ENCODE measurements around the gene METTL27. TPM values are rescaled to one million over a fixed set of nuclear protein-coding genes. Genes with fewer than 3 reads are reported as not detected.

The METTL27 gene
- total RNA-seq (1 to 10 TPM in 1 of 10 donors, under 1 TPM in 7, not detected in 2; 0.31 to 1.3 (median 0.47) TPM), polyA plus RNA-seq (under 1 TPM in 1 of 2 donors, not detected in 1; 0.16 TPM)
- long read RNA-seq, donor 1 = 0 reads
- long read RNA-seq, donor 2, partial matches to known transcripts = 0 of 2 reads
- long read RNA-seq, donor 2, other reads (novel, unspliced or antisense) = 1 of 2 reads
- long read RNA-seq, donor 3, partial matches to known transcripts = 0 of 1 reads
- long read RNA-seq, donor 3, other reads (novel, unspliced or antisense) = 0 of 1 reads

GRCh38 chr7:73842067-73842976, at the start of gene METTL27:
METTL27 (minus strand) TSS chr7:73842516; CDS start chr7:73842140, 376 bp downstream.
- intact Hi-C loops (cut with DNase I) = loop anchor here in 1 of 10 donors (10.0 kb wide), 1 partner anchor 108 kb away; the partner anchor contains the start of gene ABHD11
- TF ChIP-seq CTCF (IDR thresholded peaks at IDR 0.05) = no peak
- peak; percentile 92 to 94 for DNase-seq
- no peaks in the 10 kb centered on the region for H3K36me3 ChIP-seq
- peaks cover 0 to 45% (median 14%) of the 10 kb centered on the region in 9 donors for H3K4me1 ChIP-seq
- H3K4me3 ChIP-seq = peak within 1 kb of the TSS; percentile 36 to 81 (median 60)
- H3K27ac ChIP-seq = peak within 1 kb of the TSS in 6 of 10 donors; percentile 10 to 82 (median 67)
- H3K27me3 ChIP-seq = peaks cover 0 to 6% (median 0%) of the 10 kb centered on the region in 7 donors
- ATAC-seq = peak; percentile 94 to 98 (median 98)
- WGBS, 2 donors = 3 to 4% methylated on average over 35 to 41 of the region's 45 CpGs
- no peaks in the 10 kb centered on the region for H3K9me3 ChIP-seq

GRCh38 chr7:73891178-73891885, 49.0 kb upstream of the METTL27 start:
- Histone ChIP-seq H3K4me3 (no peak overlapping the region), H3K27me3 (peaks cover 0 to 8% (median 0%) of the 10 kb centered on the region in 7 donors), H3K27ac (peak overlapping the region in 6 of 10 donors; percentile 42 to 65 (median 53)), H3K36me3 (no peaks in the 10 kb centered on the region), H3K9me3 (peaks cover 0 to 16% (median 7%) of the 10 kb centered on the region in 11 donors), H3K4me1 (peaks cover 8 to 66% (median 27%) of the 10 kb centered on the region in 9 donors)
- WGBS, 2 donors = 81% methylated on average over 16 of the region's 16 CpGs
- TF ChIP-seq CTCF (IDR thresholded peaks at IDR 0.05) = no peak
- intact Hi-C loops (cut with DNase I) = loop anchor here in 5 of 10 donors (5.0 to 10.0 kb wide), 4 partner anchors 73 to 146 kb away; partner anchors contain the start of gene ELN (in 2 of the 5)
- DNase-seq (no peak), ATAC-seq (no peak)

- Histone ChIP-seq H3K4me3 (no peak overlapping the region), H3K36me3 (no peaks in the 10 kb centered on the region), H3K9me3 (peaks cover 0 to 9% (median under 1%) of the 10 kb centered on the region in 11 donors), H3K27ac (peak overlapping the region in 6 of 10 donors; percentile 8 to 65 (median 53)), H3K27me3 (peaks cover 0 to 15% (median 0%) of the 10 kb centered on the region in 7 donors), H3K4me1 (peaks cover 13 to 72% (median 30%) of the 10 kb centered on the region in 9 donors)
- 84 to 87% methylated on average over 16 of the region's 16 CpGs for WGBS, 2 donors
- intact Hi-C loops (cut with DNase I) = loop anchor here in 5 of 10 donors (5.0 to 10.0 kb wide), 4 partner anchors 74 to 147 kb away; partner anchors contain the start of gene ELN (in 2 of the 5)
- no peak for DNase-seq
- no peak for TF ChIP-seq CTCF (IDR thresholded peaks at IDR 0.05)
- no peak for ATAC-seq
These were observed 48.3 kb upstream of the METTL27 start for GRCh38 chr7:73890555-73891147.

Measured in heart right ventricle (tissue), 16 donors.